Heart left ventricle (tissue), 13 donors: ENCODE results near the gene CNTFR.

Experiments used
- POLR2A ChIP-seq, 2 donors: fragments of 450-650 bp; IDR thresholded peaks; one replicate each; pipeline ENCODE4 v1.6.1; 2017; ENCODE audit warnings: antibody characterized with exemption in 2 of 2, mild to moderate bottlenecking in 2 of 2, moderate library complexity in 2 of 2
- TF ChIP-seq, protein P1 (sequence below), 12 donors: fragments of 200-600 bp; sonication (generic) in 4 of 12; IDR thresholded peaks; one replicate each; pipeline versions ENCODE4 v1.5.0 to v1.8.0; 2018 to 2022; ENCODE audit warnings: antibody characterized with exemption in 12 of 12, mild to moderate bottlenecking in 5 of 12
- donor health status: ischemic (EF 13 %, LVEDD 7.1; RV severe dilation, severe dysfunction).
- donor health status: DM: no; HTN: yes; CAD: no.
- donor health status: DM: no; HTN: no; CAD: no.
- donor health status: ischemic (EF 25% LVEDD 6.9; RV normal size, moderate dysfunction).
- donor health status: ischemic (EF 25% LVEDD 5.7; RV mildly dilated, moderate dysfunction).
- donor health status: ischemic (EF 35%, LVEDD 5.7; RV mildly dilated, moderate dysfunction).
- donor health status: nonischemic (EF 11% LVEDD 7.7; RV severe dilation, severe dysfunction).
- donor health status: DM: yes; HTN: yes; CAD: no.
- donor health status: PGD.
- donor health status: ischemic (EF 29% LVEDD 5.4; RV normal size, mild dysfunction).
- donor health status: nonischemic (EF 23%, LVEDD 6.1; RV moderate dilation, normal function).

DNA sequence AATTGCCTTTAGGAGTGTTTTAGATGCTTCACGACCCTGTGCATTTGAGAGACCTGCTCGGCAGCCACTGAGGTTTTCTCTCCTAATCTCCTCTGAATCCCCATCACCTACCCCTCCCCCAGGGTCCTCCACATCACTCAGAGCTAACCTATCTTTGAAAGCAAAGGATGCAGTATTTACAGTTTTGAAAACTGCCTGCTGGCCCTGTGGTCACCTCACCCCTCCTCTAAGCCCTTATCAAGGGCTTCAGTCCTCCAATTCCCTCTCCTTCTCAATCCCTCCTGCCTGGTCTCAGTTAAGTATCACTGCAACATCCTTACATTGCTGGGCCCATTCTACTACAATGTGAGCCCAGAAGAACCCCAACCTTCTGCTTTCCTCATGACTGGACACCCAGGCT lies 17.8 kb upstream of the CNTFR start:
- TF ChIP-seq, protein P1, sequence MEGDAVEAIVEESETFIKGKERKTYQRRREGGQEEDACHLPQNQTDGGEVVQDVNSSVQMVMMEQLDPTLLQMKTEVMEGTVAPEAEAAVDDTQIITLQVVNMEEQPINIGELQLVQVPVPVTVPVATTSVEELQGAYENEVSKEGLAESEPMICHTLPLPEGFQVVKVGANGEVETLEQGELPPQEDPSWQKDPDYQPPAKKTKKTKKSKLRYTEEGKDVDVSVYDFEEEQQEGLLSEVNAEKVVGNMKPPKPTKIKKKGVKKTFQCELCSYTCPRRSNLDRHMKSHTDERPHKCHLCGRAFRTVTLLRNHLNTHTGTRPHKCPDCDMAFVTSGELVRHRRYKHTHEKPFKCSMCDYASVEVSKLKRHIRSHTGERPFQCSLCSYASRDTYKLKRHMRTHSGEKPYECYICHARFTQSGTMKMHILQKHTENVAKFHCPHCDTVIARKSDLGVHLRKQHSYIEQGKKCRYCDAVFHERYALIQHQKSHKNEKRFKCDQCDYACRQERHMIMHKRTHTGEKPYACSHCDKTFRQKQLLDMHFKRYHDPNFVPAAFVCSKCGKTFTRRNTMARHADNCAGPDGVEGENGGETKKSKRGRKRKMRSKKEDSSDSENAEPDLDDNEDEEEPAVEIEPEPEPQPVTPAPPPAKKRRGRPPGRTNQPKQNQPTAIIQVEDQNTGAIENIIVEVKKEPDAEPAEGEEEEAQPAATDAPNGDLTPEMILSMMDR (IDR thresholded peaks at IDR 0.05) = no peak
- no peak for TF ChIP-seq POLR2A (IDR thresholded peaks at IDR 0.05)
